ENCODE results near the gene XAF1.

The XAF1 gene

DNA sequence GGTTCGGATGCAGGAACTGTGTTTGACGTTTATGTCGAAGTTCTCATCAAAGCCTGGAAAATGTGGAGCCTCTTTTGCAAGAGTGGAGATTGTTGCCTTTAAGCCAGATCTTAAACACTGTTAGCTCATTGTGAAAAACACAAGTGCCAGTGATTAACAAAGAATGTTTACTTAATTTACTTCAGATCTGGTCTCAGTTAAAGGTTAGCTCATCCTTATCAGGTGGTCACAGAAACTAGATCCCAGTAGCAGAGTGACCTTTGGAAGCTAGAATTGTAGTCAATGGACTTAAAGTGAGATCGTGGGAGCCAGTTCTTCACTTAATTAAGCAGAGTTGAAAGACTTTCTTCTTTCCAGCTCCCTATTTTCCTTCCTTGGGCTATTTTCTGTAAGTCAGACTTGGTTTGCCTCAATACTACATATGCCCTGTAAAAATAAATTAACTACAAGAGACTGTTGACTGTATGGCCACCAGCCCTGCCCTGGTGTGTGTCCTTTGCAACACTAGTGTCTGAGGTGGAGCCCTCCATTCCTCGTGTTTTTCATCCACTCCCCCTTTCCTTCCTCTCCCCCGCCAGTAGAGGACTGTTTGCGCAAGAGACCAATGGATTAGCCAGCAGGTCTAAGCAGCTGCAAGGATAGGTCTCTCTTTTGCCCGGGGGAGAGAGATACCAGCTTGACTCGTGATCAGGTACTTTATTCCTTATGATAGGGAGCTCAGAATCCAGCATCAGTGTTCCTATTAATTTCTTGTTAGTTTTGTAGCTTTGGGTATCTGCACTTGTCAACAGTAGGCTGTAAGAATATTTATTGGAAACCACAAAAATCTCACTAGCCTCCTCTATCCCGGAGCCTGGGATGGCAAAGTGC is 40.4 kb downstream of the XAF1 start:
- H3K4me3 ChIP-seq (ENCODE audit: low read length, poor library complexity, severe bottlenecking): no peak overlapping the region
- H3K79me2 ChIP-seq (ENCODE audit: insufficient read depth, low read length): no peaks in the 10 kb centered on the region
- H3K36me3 ChIP-seq (ENCODE audit: insufficient read depth, low read length): no peaks in the 10 kb centered on the region
- no peaks in the 10 kb centered on the region for H3K9me3 ChIP-seq (ENCODE audit: insufficient read depth, low read depth, low read length)
- no peak overlapping the region for H3K9ac ChIP-seq (ENCODE audit: low read depth, low read length, poor library complexity, severe bottlenecking)
- H3K4me2 ChIP-seq (ENCODE audit: low read depth, low read length, poor library complexity, severe bottlenecking): no peak overlapping the region
- no peaks in the 10 kb centered on the region for H3K27me3 ChIP-seq (ENCODE audit: insufficient read depth, low read length, poor library complexity, severe bottlenecking)
- H3K9me2 ChIP-seq (replicated peaks; ENCODE audit: low read depth, low read length): no peaks in the 10 kb centered on the region
- TF ChIP-seq EZH2phosphoT487 (IDR thresholded peaks at IDR 0.05; ENCODE audit: borderline replicate concordance): no peak
- TF ChIP-seq, protein P1, sequence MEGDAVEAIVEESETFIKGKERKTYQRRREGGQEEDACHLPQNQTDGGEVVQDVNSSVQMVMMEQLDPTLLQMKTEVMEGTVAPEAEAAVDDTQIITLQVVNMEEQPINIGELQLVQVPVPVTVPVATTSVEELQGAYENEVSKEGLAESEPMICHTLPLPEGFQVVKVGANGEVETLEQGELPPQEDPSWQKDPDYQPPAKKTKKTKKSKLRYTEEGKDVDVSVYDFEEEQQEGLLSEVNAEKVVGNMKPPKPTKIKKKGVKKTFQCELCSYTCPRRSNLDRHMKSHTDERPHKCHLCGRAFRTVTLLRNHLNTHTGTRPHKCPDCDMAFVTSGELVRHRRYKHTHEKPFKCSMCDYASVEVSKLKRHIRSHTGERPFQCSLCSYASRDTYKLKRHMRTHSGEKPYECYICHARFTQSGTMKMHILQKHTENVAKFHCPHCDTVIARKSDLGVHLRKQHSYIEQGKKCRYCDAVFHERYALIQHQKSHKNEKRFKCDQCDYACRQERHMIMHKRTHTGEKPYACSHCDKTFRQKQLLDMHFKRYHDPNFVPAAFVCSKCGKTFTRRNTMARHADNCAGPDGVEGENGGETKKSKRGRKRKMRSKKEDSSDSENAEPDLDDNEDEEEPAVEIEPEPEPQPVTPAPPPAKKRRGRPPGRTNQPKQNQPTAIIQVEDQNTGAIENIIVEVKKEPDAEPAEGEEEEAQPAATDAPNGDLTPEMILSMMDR (conservative IDR thresholded peaks at IDR 0.05; ENCODE audit: low read length): no peak
- no peak overlapping the region for H2AFZ ChIP-seq (ENCODE audit: low read length)
- H4K20me1 ChIP-seq (ENCODE audit: insufficient read depth, low read length, poor library complexity, severe bottlenecking): no peaks in the 10 kb centered on the region
- H3K4me1 ChIP-seq (ENCODE audit: insufficient read depth, low read length, poor library complexity, severe bottlenecking): no peaks in the 10 kb centered on the region
- no peaks in the 10 kb centered on the region for H3F3A ChIP-seq (ENCODE audit: low read depth)

GRCh38 chr17:6796887-6797490 is 41.1 kb downstream of the XAF1 start:
- H3K36me3 ChIP-seq (ENCODE audit: insufficient read depth, low read length): no peaks in the 10 kb centered on the region
- H3K27me3 ChIP-seq (ENCODE audit: insufficient read depth, low read length, poor library complexity, severe bottlenecking): no peaks in the 10 kb centered on the region
- H3K4me1 ChIP-seq (ENCODE audit: insufficient read depth, low read length, poor library complexity, severe bottlenecking): no peaks in the 10 kb centered on the region
- TF ChIP-seq, protein P1 (conservative IDR thresholded peaks at IDR 0.05; ENCODE audit: low read length): no peak
- TF ChIP-seq EZH2phosphoT487 (IDR thresholded peaks at IDR 0.05; ENCODE audit: borderline replicate concordance): no peak
- H4K20me1 ChIP-seq (ENCODE audit: insufficient read depth, low read length, poor library complexity, severe bottlenecking): no peaks in the 10 kb centered on the region
- no peaks in the 10 kb centered on the region for H3K79me2 ChIP-seq (ENCODE audit: insufficient read depth, low read length)
- H3K4me3 ChIP-seq (ENCODE audit: low read length, poor library complexity, severe bottlenecking): no peak overlapping the region
- H3F3A ChIP-seq (ENCODE audit: low read depth): no peaks in the 10 kb centered on the region
- no peak overlapping the region for H3K9ac ChIP-seq (ENCODE audit: low read depth, low read length, poor library complexity, severe bottlenecking)
- H3K4me2 ChIP-seq (ENCODE audit: low read depth, low read length, poor library complexity, severe bottlenecking): no peak overlapping the region
- H3K9me3 ChIP-seq (ENCODE audit: insufficient read depth, low read depth, low read length): no peaks in the 10 kb centered on the region
- no peaks in the 10 kb centered on the region for H3K9me2 ChIP-seq (replicated peaks; ENCODE audit: low read depth, low read length)
- H2AFZ ChIP-seq (ENCODE audit: low read length): no peak overlapping the region

GRCh38 chr17:6797718-6798351 is 42.0 kb downstream of the XAF1 start:
- no peaks in the 10 kb centered on the region for H3F3A ChIP-seq (ENCODE audit: low read depth)
- H3K36me3 ChIP-seq (ENCODE audit: insufficient read depth, low read length): no peaks in the 10 kb centered on the region
- H2AFZ ChIP-seq (ENCODE audit: low read length): no peak overlapping the region
- no peak for TF ChIP-seq EZH2phosphoT487 (IDR thresholded peaks at IDR 0.05; ENCODE audit: borderline replicate concordance)
- TF ChIP-seq, protein P1 (conservative IDR thresholded peaks at IDR 0.05; ENCODE audit: low read length): no peak
- H3K4me2 ChIP-seq (ENCODE audit: low read depth, low read length, poor library complexity, severe bottlenecking): no peak overlapping the region
- no peaks in the 10 kb centered on the region for H4K20me1 ChIP-seq (ENCODE audit: insufficient read depth, low read length, poor library complexity, severe bottlenecking)
- H3K4me3 ChIP-seq (ENCODE audit: low read length, poor library complexity, severe bottlenecking): no peak overlapping the region
- no peak overlapping the region for H3K9ac ChIP-seq (ENCODE audit: low read depth, low read length, poor library complexity, severe bottlenecking)
- no peaks in the 10 kb centered on the region for H3K79me2 ChIP-seq (ENCODE audit: insufficient read depth, low read length)
- H3K9me3 ChIP-seq (ENCODE audit: insufficient read depth, low read depth, low read length): no peaks in the 10 kb centered on the region
- H3K9me2 ChIP-seq (replicated peaks; ENCODE audit: low read depth, low read length): no peaks in the 10 kb centered on the region
- no peaks in the 10 kb centered on the region for H3K4me1 ChIP-seq (ENCODE audit: insufficient read depth, low read length, poor library complexity, severe bottlenecking)
- no peaks in the 10 kb centered on the region for H3K27me3 ChIP-seq (ENCODE audit: insufficient read depth, low read length, poor library complexity, severe bottlenecking)

Data from Loucy (cell line).